DND-41 (cell line): ENCODE results near the gene PTPRO.

Experiments
- ATAC-seq: fragments of 200-7000 bp; cut with Tn5 transposase; 3 replicates; pipeline ENCODE4 v1.9.1; 2021; ENCODE audit warnings: low read depth; ENCODE audit not compliant: insufficient read depth
- DNase-seq: peaks from one replicate; pipeline ENCODE4 v3.0.0-alpha.2; 2020
- H2AFZ ChIP-seq: 2 replicates; pipeline ENCODE4 v1.6.0; 2012; ENCODE audit warnings: low read depth, low read length
- H3K27ac ChIP-seq: 2 replicates; pipeline ENCODE4 v1.5.1; 2012; ENCODE audit warnings: low read length, inconsistent platforms
- H3K27me3 ChIP-seq: fragments of 200-600 bp; sonication (generic); 2 replicates; pipeline ENCODE4 v1.6.0; 2012; ENCODE audit warnings: low read length, mild to moderate bottlenecking, inconsistent platforms; ENCODE audit not compliant: insufficient read depth, poor library complexity
- H3K36me3 ChIP-seq: 2 replicates; pipeline ENCODE4 v1.5.1; 2012; ENCODE audit warnings: low read length, inconsistent platforms; ENCODE audit not compliant: insufficient read depth
- H3K4me1 ChIP-seq: 2 replicates; pipeline ENCODE4 v1.5.1; 2012; ENCODE audit warnings: mild to moderate bottlenecking, low read length; ENCODE audit not compliant: insufficient read depth
- H3K4me2 ChIP-seq: 2 replicates; pipeline ENCODE4 v1.6.0; 2012; ENCODE audit warnings: mild to moderate bottlenecking, moderate library complexity, low read length, inconsistent platforms; ENCODE audit not compliant: insufficient read depth
- H3K4me3 ChIP-seq, 2 experiments: fragments of 200-600 bp in 1 of 2; shearing (Covaris generic) in 1 of 2; 2 replicates each; pipeline ENCODE4 v1.5.1; 2012 to 2016; ENCODE audit warnings: inconsistent platforms in 2 of 2, low read length in 2 of 2, mild to moderate bottlenecking in 2 of 2, low read depth in 1 of 2, moderate library complexity in 1 of 2
- H3K79me2 ChIP-seq: 2 replicates; pipeline ENCODE4 v1.6.0; 2012; ENCODE audit warnings: low read length, inconsistent platforms; ENCODE audit not compliant: insufficient read depth
- H3K9ac ChIP-seq: 2 replicates; pipeline ENCODE4 v1.6.0; 2012; ENCODE audit warnings: low read depth, mild to moderate bottlenecking, inconsistent platforms, low read length, moderate library complexity
- H3K9me3 ChIP-seq: 2 replicates; pipeline ENCODE4 v1.5.1; 2012; ENCODE audit warnings: low read length, moderate library complexity, mild to moderate bottlenecking, inconsistent platforms; ENCODE audit not compliant: insufficient read depth, severe bottlenecking
- H4K20me1 ChIP-seq: 2 replicates; pipeline ENCODE4 v1.6.0; 2012; ENCODE audit warnings: low read length; ENCODE audit not compliant: insufficient read depth
- CTCF ChIP-seq: IDR thresholded peaks from 2 replicates; pipeline ENCODE4 v1.5.1; 2012; ENCODE audit warnings: borderline replicate concordance, low read length, moderate library complexity, mild to moderate bottlenecking; ENCODE audit not compliant: poor library complexity, severe bottlenecking; ENCODE audit errors: extremely low read depth
- EZH2 ChIP-seq: IDR thresholded peaks from 3 replicates; pipeline ENCODE4 v1.6.1; 2012; ENCODE audit warnings: borderline replicate concordance, low read depth, mild to moderate bottlenecking, moderate library complexity, low read length, inconsistent platforms; ENCODE audit not compliant: severe bottlenecking

The PTPRO gene

DNA sequence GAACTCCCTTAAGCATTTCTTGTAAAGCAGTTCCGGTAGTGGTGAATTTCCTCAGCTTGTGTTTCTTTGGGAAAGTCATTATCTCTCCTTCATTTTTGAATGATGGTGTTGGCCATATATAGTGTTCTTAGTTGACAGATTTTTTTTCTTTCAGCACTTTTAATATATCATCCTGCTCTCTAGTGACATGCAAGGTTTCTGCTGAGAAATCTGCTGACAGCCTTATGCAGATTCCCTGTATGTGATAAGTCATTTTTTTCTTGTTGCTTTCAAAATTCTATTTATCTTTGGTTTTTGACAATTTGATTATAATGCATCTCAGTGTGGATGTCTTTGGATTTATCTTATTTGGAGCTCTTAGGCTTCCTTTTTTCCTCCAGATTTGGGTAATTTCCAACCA is 135.7 kb downstream of the PTPRO start:
- H3K4me1 ChIP-seq, result peaks cover 22% of the 10 kb centered on the region

GRCh38 chr12:15468911-15469310 is 146.6 kb downstream of the PTPRO start:
- Histone ChIP-seq H3K79me2 (no peaks in the 10 kb centered on the region), H3K4me1 (no peaks in the 10 kb centered on the region), H4K20me1 (no peaks in the 10 kb centered on the region), H3K4me2 (no peak overlapping the region), H2AFZ (no peak overlapping the region), H3K36me3 (no peaks in the 10 kb centered on the region), H3K9me3 (no peaks in the 10 kb centered on the region), H3K9ac (no peak overlapping the region), H3K27ac (no peak overlapping the region), H3K4me3 (no peak overlapping the region), H3K27me3 (no peaks in the 10 kb centered on the region)
- TF ChIP-seq CTCF (no peak), EZH2 (no peak)
- ATAC-seq (no peak), DNase-seq (no peak)

More for the DNA sequence above, 135.7 kb downstream of the PTPRO start:
- no peak overlapping the region for H3K4me2 ChIP-seq
- H3K27ac ChIP-seq, result no peak overlapping the region
- no peak overlapping the region for H3K4me3 ChIP-seq
- no peaks in the 10 kb centered on the region for H3K27me3 ChIP-seq
- no peak overlapping the region for H3K9ac ChIP-seq
- TF ChIP-seq EZH2 (no peak), CTCF (no peak)
- H4K20me1 ChIP-seq, result no peaks in the 10 kb centered on the region
- H3K36me3 ChIP-seq, result no peaks in the 10 kb centered on the region
- ATAC-seq (no peak), DNase-seq (no peak)
- no peaks in the 10 kb centered on the region for H3K79me2 ChIP-seq
- H3K9me3 ChIP-seq, result peaks cover 8% of the 10 kb centered on the region
- H2AFZ ChIP-seq, result no peak overlapping the region

DNA sequence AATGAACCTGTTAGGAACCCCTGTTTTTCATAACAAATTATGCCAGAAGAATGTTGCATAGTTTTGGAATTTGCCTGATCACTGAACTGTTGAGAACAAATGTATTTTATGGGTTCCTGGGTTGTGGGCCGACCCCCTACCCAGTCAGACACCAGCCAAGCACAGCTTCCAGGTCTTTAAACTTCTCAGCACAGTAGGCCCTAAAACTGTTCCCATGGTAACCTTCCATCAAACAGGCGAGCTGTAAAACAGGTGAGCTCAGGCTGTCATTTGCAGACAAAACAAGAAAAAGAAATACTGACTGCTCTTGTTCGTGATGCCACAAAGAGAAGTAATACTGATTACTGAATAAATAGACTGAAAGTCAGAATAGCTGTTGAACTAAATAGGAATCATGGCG is 147.0 kb downstream of the PTPRO start:
- ATAC-seq, result no peak
- Histone ChIP-seq H3K4me3 (no peak overlapping the region), H3K27ac (no peak overlapping the region), H3K4me2 (no peak overlapping the region), H3K9ac (no peak overlapping the region), H3K36me3 (no peaks in the 10 kb centered on the region), H4K20me1 (no peaks in the 10 kb centered on the region), H3K79me2 (no peaks in the 10 kb centered on the region), H3K9me3 (no peaks in the 10 kb centered on the region), H3K27me3 (no peaks in the 10 kb centered on the region), H2AFZ (no peak overlapping the region), H3K4me1 (no peaks in the 10 kb centered on the region)
- no peak for TF ChIP-seq CTCF
- TF ChIP-seq EZH2, result no peak
- no peak for DNase-seq

DNA sequence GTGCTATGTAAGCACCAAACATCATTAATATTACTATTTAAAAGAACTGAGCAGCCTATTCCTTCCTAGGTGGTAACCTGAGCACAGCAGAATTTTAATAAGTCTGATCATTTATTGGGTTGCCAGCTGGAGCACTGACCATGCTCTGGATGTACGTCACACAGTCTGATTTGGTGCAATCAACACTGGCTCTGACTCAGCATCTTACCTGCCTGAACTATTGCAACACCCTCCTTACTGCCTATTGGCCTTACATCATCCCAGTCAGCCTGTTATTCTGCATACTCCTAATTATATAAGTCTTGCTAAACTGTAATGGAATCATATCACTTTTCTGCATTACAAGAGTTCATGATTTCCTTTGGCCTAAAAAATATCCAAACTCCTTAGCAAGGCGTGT is 149.7 kb downstream of the PTPRO start:
- no peaks in the 10 kb centered on the region for H3K9me3 ChIP-seq
- no peak overlapping the region for H3K4me3 ChIP-seq
- H3K4me2 ChIP-seq, result no peak overlapping the region
- TF ChIP-seq EZH2 (no peak), CTCF (no peak)
- H3K27ac ChIP-seq, result no peak overlapping the region
- H3K27me3 ChIP-seq, result no peaks in the 10 kb centered on the region
- ATAC-seq, result no peak
- H4K20me1 ChIP-seq, result no peaks in the 10 kb centered on the region
- H3K9ac ChIP-seq, result no peak overlapping the region
- no peaks in the 10 kb centered on the region for H3K79me2 ChIP-seq
- H3K4me1 ChIP-seq, result no peaks in the 10 kb centered on the region
- H3K36me3 ChIP-seq, result no peaks in the 10 kb centered on the region
- H2AFZ ChIP-seq, result no peak overlapping the region
- no peak for DNase-seq
